ELR (cell line): ENCODE results near the gene ACBD4.
"Not testable (repeated sequence)": the region's sequence is repeated elsewhere in the genome, so short reads cannot be mapped to it uniquely, and the experiment has no call there.

Experiments
- DNase-seq: peaks from one replicate; pipeline ENCODE4 v3.0.0-alpha.2; 2015; ENCODE audit warnings: low read depth

Gene ACBD4

GRCh38 chr17:45119964-45120363, 15.5 kb upstream of the ACBD4 start:
- DNase-seq = no peak

DNA sequence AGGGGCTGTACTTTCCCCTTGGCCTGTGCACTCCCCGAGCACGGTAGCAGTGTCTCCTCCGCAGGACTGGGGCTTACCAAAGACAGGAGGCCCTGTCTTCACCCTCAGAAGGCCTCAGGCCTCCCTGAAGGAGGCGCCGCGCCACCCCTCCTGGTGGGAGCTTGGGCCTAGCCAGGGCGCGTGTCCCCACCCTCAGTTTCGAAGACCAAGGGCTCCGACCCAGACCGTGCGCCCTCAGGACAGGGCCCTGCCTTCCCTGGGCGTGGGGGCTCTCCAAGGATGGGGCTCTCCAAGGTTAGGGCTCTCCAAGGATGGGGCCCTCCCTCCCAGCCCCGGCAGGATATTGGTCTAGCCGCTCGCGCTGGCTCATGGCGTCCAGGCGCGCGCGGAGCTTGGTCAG, 14.9 kb upstream of the ACBD4 start:
- no peak for DNase-seq

GRCh38 chr17:45121055-45121454, 14.4 kb upstream of the ACBD4 start:
- DNase-seq = no peak

DNA sequence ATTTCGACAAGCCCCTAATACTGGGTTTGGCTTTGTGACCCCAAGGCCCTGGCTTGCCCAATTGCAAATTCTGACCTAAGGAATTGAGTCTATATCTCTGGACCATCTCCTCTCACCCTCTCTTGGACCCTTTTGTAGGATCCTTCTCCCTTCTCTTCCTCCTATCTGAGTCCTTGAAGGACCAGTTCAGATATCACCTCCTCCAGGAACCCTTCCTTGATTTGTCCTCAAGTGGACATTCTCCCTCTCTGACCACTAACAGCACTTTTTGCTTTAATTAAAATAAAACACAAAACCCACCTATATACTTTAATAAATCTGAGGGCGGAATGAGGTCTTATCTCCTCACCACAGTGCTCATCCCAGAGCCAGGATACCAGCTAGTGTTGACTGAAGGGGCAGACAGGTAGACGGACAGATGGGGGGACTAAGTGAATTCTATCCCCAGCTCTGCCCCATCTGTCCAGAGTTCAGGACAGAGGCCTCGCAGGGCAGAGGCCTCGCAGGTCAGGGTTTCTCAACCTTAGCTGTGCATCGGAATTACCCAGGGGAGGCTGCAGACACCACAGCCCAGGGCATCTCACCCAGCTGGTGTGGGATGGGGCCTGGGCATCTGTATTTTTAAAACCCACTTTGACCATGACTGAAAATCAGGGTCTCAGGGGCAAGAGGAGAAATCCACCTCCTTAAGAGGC, 12.3 kb upstream of the ACBD4 start:
- no peak for DNase-seq

DNA sequence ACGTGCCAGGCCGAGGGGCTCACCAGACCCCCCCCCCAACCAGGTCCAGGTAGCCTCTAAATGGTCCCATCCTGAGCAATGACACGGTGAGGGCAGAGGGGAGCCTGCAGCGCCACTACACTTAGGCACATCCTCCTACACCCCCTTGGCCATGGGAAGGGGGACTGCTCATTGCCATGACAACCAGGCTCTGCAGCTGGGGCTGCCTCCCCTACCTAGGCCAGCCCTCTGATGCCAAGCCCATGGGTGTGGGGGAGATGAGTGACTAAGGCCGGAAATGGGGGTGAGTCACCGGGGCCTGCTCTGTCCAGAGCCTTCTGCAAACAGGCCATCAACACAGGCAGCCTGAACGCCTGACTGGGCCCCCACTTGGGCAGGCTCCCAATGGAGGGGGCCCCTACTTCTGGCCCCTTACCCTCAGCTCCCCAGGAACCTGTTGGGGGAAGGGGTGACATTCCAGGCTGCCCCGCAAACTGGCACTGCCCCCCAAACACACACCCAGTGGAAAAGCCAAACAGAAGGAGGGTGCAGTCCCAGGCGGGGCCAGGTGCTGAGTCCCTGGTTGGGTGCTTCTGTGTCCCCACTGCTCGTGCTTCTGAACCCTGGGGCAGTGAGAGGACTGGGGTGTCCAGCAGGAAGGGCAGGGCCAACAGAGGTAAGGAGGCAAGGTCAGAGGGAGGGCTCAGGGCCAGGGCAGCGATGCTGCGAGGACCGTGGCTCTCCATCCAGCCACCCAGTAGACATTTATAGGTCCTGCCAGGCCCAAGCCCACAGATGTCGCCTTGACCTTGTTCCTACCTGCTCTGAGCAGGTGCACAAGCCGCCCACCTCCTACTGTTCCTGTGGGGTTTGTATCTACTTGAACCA, 11.3 kb upstream of the ACBD4 start:
- peak; percentile 95 for DNase-seq

DNA sequence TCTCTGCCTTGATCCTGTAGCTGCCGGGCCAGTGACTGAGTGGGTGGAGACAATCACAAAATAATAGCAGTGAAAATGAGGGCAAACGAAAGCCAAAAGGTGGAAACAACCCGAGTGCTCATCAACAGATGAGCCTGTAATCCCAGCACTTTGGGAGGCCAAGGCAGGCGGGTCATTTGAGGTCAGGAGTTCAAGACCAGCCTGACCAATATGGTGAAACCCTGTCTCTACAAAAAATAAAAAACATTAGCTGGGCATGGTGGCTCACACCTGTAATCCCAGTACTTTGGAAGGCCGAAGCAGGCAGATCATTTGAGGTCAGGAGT, 10.7 kb upstream of the ACBD4 start:
- DNase-seq = not testable (repeated sequence)

GRCh38 chr17:45125509-45125908, 10.0 kb upstream of the ACBD4 start:
- DNase-seq = no peak

- DNase-seq = no peak
Observed at GRCh38 chr17:45127207-45127547, 8.3 kb upstream of the ACBD4 start.

DNA sequence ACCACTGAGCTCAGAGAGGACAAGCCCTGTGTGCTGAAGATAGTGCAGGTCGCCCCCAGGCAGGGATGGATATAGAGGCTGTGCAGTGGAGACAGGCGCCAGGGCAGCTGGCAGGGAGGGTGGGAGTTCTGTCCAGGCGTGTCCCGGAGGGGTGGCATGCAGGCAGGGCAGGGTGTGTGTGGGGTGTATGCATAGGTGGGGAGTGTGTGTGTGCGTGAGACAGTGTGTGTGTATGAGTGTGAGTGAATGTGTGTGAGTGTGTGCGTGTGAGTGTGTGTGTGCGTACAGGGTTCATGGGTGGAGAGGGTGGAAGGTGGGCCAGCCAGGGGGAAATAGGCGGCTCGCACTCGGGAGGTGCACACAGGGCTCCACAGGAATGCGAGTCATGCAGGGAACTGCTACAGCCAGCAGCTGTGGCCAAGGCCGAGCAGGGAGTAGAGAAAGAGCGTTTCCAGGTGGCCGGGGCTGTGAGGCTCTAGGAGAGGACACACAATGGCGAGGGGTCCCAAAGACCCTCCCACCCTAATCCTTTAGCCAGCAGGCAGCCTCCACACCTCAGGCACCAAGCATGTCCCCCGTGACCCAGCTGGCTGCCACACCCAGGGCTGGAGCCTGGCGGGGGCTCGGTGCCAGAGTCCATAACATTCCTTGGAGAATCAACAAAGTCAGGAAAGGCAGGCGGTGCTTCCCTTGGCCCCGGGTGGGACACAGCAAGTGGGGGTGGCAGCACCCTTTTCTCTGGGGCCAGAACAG, 7.8 kb upstream of the ACBD4 start:
- peak; percentile 61 for DNase-seq

DNA sequence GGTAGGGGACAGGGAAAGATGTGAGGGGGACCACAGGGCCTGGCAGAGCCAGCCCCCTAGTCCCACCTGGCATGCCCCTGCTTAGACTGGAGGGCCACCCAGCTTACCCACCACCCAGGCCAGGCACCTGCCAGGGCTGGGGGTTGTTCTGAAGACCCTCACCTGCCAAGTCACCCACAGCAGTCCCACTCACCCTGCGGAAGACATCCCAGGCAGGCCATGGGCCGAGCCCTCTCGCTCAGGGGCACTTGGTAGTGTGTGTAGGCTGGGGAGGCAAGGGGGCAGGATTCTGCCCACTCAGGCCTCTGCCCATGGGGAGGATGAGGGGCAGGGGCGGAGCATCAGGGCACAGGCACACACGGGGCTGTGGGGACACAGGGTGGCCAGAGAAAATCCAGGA, 7.2 kb upstream of the ACBD4 start:
- DNase-seq = no peak

DNA sequence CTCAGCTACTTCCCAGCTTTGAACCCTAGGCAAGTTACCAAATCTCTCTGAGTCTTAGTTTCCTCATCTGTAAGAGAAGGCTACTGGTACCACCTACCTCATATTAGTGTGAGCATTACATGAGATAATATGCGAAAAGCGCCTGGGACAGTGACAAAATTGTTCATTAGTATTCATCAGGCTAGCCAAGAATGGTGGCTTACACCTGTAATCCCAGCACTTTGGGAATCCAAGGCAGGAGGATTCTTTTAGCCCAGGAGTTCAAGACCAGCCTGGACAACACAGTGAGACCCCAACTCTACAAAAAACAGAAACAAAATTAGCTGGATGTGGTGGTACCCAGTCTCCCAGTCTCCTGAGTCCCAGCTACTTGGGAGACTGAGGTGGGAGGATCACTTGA, 6.5 kb upstream of the ACBD4 start:
- no peak for DNase-seq

DNA sequence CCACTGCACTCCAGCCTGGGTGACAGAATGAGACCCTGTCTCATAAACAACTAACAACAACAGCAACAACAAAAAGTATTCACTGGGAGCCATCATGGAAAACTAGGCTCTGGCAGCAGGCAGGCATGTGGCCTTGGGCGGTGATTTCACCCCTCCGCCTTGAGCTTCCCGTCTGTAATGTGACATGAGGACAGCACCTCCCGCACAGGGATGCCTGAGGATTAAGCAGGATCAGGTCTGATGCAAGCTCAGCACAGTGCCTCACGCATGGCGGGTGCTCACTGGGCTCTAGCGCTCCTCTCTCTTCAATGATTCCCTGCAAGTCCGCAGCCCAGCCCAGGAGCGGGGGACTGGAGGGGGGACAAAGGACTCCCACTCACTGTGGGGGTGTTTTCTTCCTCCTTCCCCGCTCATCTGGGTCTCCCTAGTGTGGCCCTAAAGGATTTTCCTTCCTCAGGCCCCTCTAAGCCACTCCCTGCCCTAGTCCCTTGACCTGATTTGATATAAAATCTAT, 6.0 kb upstream of the ACBD4 start:
- DNase-seq = no peak

DNA sequence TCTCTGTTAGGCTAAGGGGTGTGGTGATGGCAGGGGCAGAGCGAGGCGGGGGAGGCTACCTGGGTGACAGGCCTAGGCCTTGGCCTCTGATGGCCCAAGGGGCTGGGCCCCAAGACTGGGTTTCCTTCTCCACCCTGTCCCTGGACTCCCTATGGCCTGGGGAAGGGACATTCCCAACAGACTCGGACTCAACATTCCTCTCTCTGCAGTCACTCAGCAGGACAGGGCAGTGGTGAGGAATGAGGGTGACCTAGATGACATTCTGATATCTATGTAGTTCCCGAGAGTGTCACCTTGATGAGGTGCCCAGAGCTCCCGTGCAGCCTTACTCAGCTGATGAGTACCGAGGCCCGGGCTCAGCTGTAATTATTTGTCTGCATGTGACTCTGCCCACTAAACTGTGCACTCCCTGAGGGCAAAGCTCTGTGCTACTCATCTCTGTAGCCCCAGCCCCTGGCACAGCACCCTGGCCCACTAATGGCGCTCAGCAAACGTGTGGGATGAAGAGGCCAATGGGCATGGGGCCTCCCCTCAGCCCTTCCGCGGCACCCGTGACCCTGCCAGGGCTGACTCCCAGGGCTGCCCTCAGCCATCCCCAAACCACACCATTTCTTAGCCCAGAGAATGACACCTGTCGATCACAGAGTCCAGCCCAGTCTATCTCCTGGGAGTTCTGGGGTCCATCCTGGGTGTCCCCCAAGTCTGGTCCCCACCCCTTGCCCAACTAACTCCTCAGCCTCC, 5.4 kb upstream of the ACBD4 start:
- peak; percentile 64 for DNase-seq

DNA sequence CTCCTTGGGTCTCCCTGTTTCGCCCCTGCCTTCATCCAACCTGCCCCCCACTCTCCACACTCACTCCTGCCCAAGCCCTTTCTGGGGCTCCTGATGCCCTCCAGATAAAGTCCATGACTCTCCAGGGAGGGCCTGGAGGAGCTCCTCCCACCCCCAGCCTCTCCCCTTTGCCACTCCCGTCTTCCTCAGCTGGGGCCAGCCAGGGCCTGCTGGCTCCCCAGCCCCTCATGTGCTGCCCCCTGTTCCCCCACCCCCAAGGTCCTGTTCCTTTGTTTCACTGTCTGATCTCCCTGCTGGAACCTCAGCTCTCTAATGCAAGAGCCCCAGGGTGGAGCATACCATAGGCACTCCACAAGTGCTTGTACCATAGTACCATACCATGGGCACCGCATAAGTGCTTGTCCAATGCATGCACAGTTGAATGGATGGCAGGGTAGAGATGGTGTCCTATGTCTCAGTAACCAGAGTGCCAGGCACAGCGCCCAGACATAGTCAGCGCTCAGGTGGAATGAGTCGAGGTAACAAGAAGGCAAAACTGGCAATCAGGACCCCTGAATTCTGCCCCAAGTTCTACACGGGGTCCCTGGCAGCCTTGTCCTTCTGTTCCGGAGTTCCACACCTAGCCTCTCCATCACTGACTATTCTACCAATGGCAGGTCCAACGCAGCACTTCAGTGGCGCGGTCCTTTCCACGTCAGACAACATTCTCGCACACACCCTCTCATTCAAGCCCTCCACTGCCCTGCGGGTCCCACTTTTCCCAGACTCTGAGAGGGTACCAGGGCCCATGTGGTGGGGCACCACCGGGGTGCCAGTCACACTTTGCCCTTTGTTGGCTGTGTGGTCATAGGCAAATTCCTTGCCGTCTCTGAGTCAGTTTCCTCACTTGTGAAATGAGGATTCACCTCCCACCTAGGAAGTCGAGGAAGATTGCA, 4.5 kb upstream of the ACBD4 start:
- DNase-seq = no peak

DNA sequence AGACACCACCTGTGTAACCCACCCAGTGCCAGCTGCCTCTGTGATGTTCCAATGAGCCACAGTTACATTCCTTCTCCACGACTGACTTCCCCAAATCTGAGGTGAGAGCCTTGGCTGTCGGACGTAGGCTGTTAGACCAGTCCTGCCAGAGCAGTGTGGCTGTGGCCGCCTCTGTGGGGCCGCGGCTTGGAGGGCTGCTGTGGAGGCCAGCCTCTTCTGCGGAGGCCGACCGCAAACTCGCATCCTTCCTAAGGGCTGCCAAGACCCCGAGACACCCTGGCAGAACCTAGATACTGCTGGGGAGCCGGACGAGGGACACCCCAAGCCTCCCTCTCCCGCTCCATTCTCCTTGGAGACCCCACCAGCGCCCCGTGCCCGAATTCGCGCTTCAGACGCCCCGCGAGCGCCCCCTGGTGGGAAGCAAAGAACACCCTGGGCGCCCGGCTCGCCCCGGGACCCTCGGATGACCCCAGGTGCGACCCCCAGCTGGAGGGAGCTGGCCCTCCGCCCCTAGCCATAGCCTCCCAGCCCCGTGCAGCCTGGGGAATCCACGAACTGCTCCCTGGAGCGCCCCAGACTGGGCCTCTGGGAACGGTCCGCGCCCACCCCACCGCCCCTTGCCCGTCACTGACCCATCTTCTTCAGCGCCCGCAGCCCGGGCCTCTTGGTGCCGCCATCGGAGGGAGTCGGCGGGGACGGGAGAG, 3.7 kb upstream of the ACBD4 start:
- DNase-seq = peak; percentile 59

DNA sequence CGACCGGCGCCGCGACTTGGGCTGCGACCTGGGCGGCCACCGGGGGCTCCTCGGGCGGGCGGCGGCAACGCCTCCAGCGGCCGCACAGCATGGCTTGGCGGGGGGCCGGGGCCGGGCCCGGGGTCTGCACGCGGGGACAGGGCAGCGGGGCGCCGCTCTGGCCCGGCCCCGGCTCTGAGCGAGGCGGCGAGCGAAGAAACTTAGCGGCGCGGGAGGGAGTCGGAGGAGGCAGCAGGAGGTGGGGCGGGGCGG, 3.2 kb upstream of the ACBD4 start, which contains the start of gene PLCD3:
Gene PLCD3, minus strand, starts transcription at position 196 of the 252 bp plus-strand sequence. Its CDS starts 105 bp downstream, at position 91.
- no peak for DNase-seq

GRCh38 chr17:45132572-45133463, 2.7 kb upstream of the ACBD4 start:
- peak; percentile 91 for DNase-seq

GRCh38 chr17:45135978-45136791, 698 bp downstream of the ACBD4 start:
- peak; percentile 38 for DNase-seq
